ENCODE results near the gene GALNT10. TPM values are rescaled to one million over a fixed set of nuclear protein-coding genes. Genes with fewer than 3 reads are reported as not detected.

Gene GALNT10
- total and polyA plus RNA-seq, 2 of the 4 experiments (the other 2 are of a cell fraction) = 46.2 to 67.0 TPM

DNA sequence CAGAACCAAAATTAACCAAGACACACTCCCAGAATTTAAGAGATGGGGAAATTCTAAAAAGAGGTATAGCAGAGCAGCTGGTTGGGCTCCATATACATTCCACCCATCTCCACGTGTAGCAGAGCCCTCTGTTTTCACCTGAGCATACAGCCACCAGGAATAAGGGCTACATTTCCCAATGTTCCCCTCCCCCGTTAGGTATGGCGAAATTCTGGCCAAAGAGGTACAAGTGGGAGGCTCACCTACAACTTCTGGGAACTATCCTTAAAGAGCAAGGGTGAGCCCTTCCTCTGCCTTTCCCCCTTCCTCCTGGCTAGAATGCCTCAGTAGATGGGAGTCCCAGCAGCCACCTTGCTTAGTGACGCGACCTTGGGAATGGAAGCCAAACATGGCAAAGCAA lies 250.0 kb downstream of the GALNT10 start:
- Histone ChIP-seq H3K4me1 (ENCODE audit: control insufficient read depth, insufficient read depth, low read length) (no peaks in the 10 kb centered on the region), H3K27me3 (ENCODE audit: control insufficient read depth, insufficient read depth, low read length) (no peaks in the 10 kb centered on the region), H3K9ac (ENCODE audit: low read depth, low read length) (no peak overlapping the region), H3K23ac (ENCODE audit: low read depth, low read length) (no peak overlapping the region), H3K4me2 (ENCODE audit: low read depth, low read length) (no peak overlapping the region), H3K27ac (ENCODE audit: insufficient read depth, low read length) (no peak overlapping the region), H3K14ac (replicated peaks; ENCODE audit: low read depth, low read length) (no peak overlapping the region), H2BK20ac (ENCODE audit: low read depth, low read length) (no peak overlapping the region), H3K18ac (ENCODE audit: low read depth, low read length) (no peak overlapping the region), H2BK15ac (ENCODE audit: low read depth, low read length) (no peak overlapping the region), H3K79me1 (ENCODE audit: low read depth in 1 of 2, low read length in 2 of 2) (peaks cover 7 to 11% of the 10 kb centered on the region in 2 experiments; a peak in 2 of 4 replicates), H3K4ac (ENCODE audit: low read depth, low read length) (no peak overlapping the region), H4K91ac (ENCODE audit: insufficient read depth, low read depth, low read length) (no peak overlapping the region), H3K9me3 (ENCODE audit: control insufficient read depth, insufficient read depth, low read length) (no peaks in the 10 kb centered on the region), H2BK5ac (ENCODE audit: low read depth, low read length, poor library complexity, severe bottlenecking) (no peak overlapping the region), H4K8ac (ENCODE audit: low read depth in 2 of 2, low read length in 2 of 2) (no peak overlapping the region), H2AK9ac (replicated peaks; ENCODE audit: low read depth, low read length, poor library complexity) (no peak overlapping the region), H3K4me3 (ENCODE audit: insufficient read depth, low read depth, low read length) (no peak overlapping the region), H3K9me1 (ENCODE audit: insufficient read depth, low read length) (no peaks in the 10 kb centered on the region; the same call in 1 of the 2 replicates), H2BK120ac (ENCODE audit: low read depth, low read length) (no peak overlapping the region), H2AFZ (replicated peaks; ENCODE audit: low read length, poor library complexity) (no peak overlapping the region), H3K36me3 (ENCODE audit: control insufficient read depth, insufficient read depth, low read length) (peaks cover 21% of the 10 kb centered on the region), H2AK5ac (ENCODE audit: low read depth, low read length) (no peak overlapping the region), H4K20me1 (ENCODE audit: insufficient read depth, low read length) (no peaks in the 10 kb centered on the region; the same call in 1 of the 2 replicates), H3K56ac (ENCODE audit: extremely low read depth, insufficient read depth, low read length) (no peak overlapping the region), H4K5ac (ENCODE audit: low read depth, low read length) (no peak overlapping the region)
- TF ChIP-seq, protein P1, sequence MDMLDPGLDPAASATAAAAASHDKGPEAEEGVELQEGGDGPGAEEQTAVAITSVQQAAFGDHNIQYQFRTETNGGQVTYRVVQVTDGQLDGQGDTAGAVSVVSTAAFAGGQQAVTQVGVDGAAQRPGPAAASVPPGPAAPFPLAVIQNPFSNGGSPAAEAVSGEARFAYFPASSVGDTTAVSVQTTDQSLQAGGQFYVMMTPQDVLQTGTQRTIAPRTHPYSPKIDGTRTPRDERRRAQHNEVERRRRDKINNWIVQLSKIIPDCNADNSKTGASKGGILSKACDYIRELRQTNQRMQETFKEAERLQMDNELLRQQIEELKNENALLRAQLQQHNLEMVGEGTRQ (IDR thresholded peaks at IDR 0.05; ENCODE audit: low read depth, low read length) = no peak
- TF ChIP-seq POLR2A (IDR thresholded peaks at IDR 0.05; ENCODE audit: low read depth, low read length) = no peak
- TF ChIP-seq CEBPB (IDR thresholded peaks at IDR 0.05; ENCODE audit: low read depth, low read length) = 0 out of 2 replicates have a peak, but pooled peaks have one; percentile 29
- TF ChIP-seq MXI1 (IDR thresholded peaks at IDR 0.05; ENCODE audit: borderline replicate concordance, low read depth, low read length) = no peak
- ChIA-PET POLR2A (ENCODE audit: unreplicated experiment) (no interaction called here), CTCF (interaction anchor here (0.8 kb wide), 1 partner anchor 36 kb away, joined by 4 read pairs; no protein-coding TSS in a partner anchor)
- intact Hi-C loops (cut with micrococcal nuclease) = no loop called here
- no CpG with 5 or more reads among the region's 5 CpGs for WGBS, 2 experiments (ENCODE audit: extremely low coverage in 2 of 2, insufficient read length in 1 of 2)
- BruUV-seq (replicated peaks) = no TSS peak
- no peak for ATAC-seq (ENCODE audit: low read depth)
- in situ Hi-C loops (cut with MboI; ENCODE audit: low sequenced_read_pairs) = no loop called here
- no peak for DNase-seq
- dilution Hi-C loops (cut with HindIII; ENCODE audit: low sequenced_read_pairs, unreplicated experiment) = no loop called here

Data from IMR-90 (cell line).